AG09309 (cell line): Measurements from ENCODE around the gene MESP1.

Source experiments
- DNase-seq: peaks from one replicate; pipeline ENCODE4 v3.0.0-alpha.2; 2010; ENCODE audit warnings: low read depth
- H3K4me3 ChIP-seq: 2 replicates; pipeline ENCODE4 v1.5.1; 2011; ENCODE audit warnings: mild to moderate bottlenecking, low read depth, low read length, moderate library complexity; ENCODE audit not compliant: control insufficient read depth
- CTCF ChIP-seq: IDR thresholded peaks from 2 replicates; pipeline ENCODE4 v1.5.1; 2011; ENCODE audit warnings: mild to moderate bottlenecking, low read depth, low read length, inconsistent platforms; ENCODE audit not compliant: insufficient read depth, control insufficient read depth; ENCODE audit errors: missing control alignments

Gene MESP1

GRCh38 chr15:89714775-89715174 lies 36.3 kb downstream of the MESP1 start:
- no peak for DNase-seq
- TF ChIP-seq CTCF, result no peak

GRCh38 chr15:89707577-89707976 lies 43.5 kb downstream of the MESP1 start:
- no peak for TF ChIP-seq CTCF
- H3K4me3 ChIP-seq, result no peak overlapping the region
- DNase-seq, result no peak

More at GRCh38 chr15:89714775-89715174, 36.3 kb downstream of the MESP1 start:
- no peak overlapping the region for H3K4me3 ChIP-seq

- DNase-seq, result no peak
- H3K4me3 ChIP-seq, result no peak overlapping the region
- TF ChIP-seq CTCF, result no peak
These were observed 46.6 kb downstream of the MESP1 start for GRCh38 chr15:89704411-89704810.
